GM23248 (cell line): ENCODE measurements around the gene PPP2R5C.

Source experiments
- EZH2 ChIP-seq: fragments of 200-600 bp; sonication (generic); IDR thresholded peaks from 2 replicates; pipeline ENCODE4 v1.6.1; 2018; ENCODE audit warnings: antibody characterized with exemption, mild to moderate bottlenecking; ENCODE audit not compliant: insufficient read depth, poor library complexity, severe bottlenecking
- EZH2phosphoT487 ChIP-seq: fragments of 200-600 bp; sonication (generic); IDR thresholded peaks from 2 replicates; pipeline ENCODE4 v1.6.1; 2018; ENCODE audit warnings: antibody characterized with exemption, moderate library complexity, mild to moderate bottlenecking, low read depth; ENCODE audit not compliant: insufficient read depth

DNA sequence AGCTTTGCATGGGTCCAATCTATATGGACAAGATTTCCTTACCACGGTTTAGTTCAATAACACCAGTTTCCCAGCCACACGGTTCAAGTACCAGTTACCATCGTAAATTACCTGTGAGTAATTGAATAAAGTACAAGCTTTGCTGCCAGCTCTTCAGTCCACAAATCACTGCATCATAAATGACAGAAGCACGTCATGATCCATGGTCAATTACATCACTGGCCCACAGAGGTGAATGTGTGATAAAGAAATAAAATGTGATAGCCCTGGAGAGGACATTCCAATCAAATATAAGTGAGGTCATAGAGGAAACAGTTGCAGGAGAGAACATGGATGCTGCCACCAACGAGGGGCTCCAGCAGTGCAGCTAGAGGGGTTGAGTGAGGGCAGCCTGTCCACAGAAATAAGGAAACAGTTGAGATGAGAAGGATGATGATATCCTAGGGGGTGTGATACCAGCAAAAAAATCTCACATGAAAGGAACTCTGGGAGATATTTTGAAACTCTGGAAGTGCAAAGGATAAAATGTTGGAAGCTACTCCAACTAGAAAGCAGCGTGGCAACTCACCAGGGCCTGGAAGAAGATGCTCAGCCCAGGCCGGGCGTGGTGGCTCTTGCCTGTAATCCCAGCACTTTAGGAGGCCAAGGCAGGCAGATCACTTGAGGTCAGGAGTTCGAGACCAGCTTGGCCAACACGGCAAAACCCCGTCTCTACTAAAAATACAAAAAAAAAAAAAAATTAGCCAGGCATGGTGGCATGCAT is 197.1 kb downstream of the PPP2R5C start:
- TF ChIP-seq EZH2, result no peak
- no peak for TF ChIP-seq EZH2phosphoT487
